ENCODE results near the gene PDE12. TPM values are rescaled to one million over a fixed set of nuclear protein-coding genes. Genes with fewer than 3 reads are reported as not detected.

PDE12 gene
- total RNA-seq, 1 donor from 2014 or later: 11.0 TPM

GRCh38 chr3:57583544-57583943 is 27.5 kb downstream of the PDE12 start:
- peaks cover 3% of the 10 kb centered on the region for H3K36me3 Mint-ChIP-seq (ENCODE audit: low read depth, unreplicated experiment)
- H3K9me3 Mint-ChIP-seq (ENCODE audit: unreplicated experiment): no peaks in the 10 kb centered on the region
- no peaks in the 10 kb centered on the region for H3K27me3 Mint-ChIP-seq (ENCODE audit: unreplicated experiment)
- no peak for TF ChIP-seq CTCF (IDR thresholded peaks at IDR 0.05; ENCODE audit: unreplicated experiment)
- peak overlapping the region; percentile 14 for H3K27ac Mint-ChIP-seq (ENCODE audit: unreplicated experiment)
- peaks cover 3% of the 10 kb centered on the region for H3K4me1 Mint-ChIP-seq (ENCODE audit: unreplicated experiment)
- DNase-seq (ENCODE audit: low spot score): no peak
- no peak overlapping the region for H3K4me3 Mint-ChIP-seq (ENCODE audit: unreplicated experiment)

DNA sequence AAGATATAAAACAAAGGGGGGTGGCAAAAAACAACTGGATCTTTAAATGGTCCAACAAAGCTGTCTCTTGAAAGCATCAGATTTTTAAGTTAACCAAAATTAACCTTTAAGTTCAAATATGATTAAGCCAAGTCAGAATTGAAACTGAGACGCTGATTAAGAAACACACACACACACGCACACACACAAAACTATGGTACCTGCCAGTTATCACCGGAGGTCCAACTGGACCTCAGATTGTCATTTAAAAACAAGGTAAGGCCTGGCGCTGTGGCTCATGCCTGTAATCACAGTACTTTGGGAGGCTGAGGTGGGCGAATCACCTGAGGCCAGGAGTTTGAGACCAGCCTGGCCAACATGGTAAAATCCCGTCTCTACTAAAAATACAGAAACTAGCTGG is 30.7 kb downstream of the PDE12 start:
- Mint-ChIP-seq H3K36me3 (ENCODE audit: low read depth, unreplicated experiment) (peaks cover 3% of the 10 kb centered on the region), H3K9me3 (ENCODE audit: unreplicated experiment) (no peaks in the 10 kb centered on the region), H3K4me3 (ENCODE audit: unreplicated experiment) (no peak overlapping the region), H3K27ac (ENCODE audit: unreplicated experiment) (no peak overlapping the region), H3K27me3 (ENCODE audit: unreplicated experiment) (no peaks in the 10 kb centered on the region), H3K4me1 (ENCODE audit: unreplicated experiment) (peaks cover 3% of the 10 kb centered on the region)
- DNase-seq (ENCODE audit: low spot score): no peak
- no peak for TF ChIP-seq CTCF (IDR thresholded peaks at IDR 0.05; ENCODE audit: unreplicated experiment)

DNA sequence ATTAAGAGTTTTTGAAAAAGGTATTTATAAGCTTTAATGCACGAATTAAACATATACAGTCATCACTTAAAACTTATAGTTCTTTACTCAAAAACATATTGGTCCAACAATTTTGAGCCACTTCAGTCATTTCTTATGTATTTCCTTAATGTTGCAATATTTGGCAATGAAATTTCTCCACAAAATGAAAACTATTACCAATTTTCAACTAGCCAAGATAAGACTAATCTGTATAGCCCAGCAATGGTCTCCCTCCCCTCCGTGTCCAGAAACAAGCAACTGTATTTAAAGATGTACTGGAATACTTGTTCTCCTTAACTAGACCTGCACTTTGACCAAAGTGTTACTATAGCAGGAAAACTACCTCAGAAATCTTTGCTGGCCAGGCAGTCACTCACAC is 31.8 kb downstream of the PDE12 start:
- H3K27me3 Mint-ChIP-seq (ENCODE audit: unreplicated experiment): no peaks in the 10 kb centered on the region
- TF ChIP-seq CTCF (IDR thresholded peaks at IDR 0.05; ENCODE audit: unreplicated experiment): no peak
- peaks cover under 1% of the 10 kb centered on the region for H3K36me3 Mint-ChIP-seq (ENCODE audit: low read depth, unreplicated experiment)
- no peaks in the 10 kb centered on the region for H3K9me3 Mint-ChIP-seq (ENCODE audit: unreplicated experiment)
- H3K4me1 Mint-ChIP-seq (ENCODE audit: unreplicated experiment): peaks cover 3% of the 10 kb centered on the region
- DNase-seq (ENCODE audit: low spot score): no peak
- peak overlapping the region; percentile 28 for H3K4me3 Mint-ChIP-seq (ENCODE audit: unreplicated experiment)
- no peak overlapping the region for H3K27ac Mint-ChIP-seq (ENCODE audit: unreplicated experiment)

- H3K36me3 Mint-ChIP-seq (ENCODE audit: low read depth, unreplicated experiment): no peaks in the 10 kb centered on the region
- H3K9me3 Mint-ChIP-seq (ENCODE audit: unreplicated experiment): no peaks in the 10 kb centered on the region
- no peak for TF ChIP-seq CTCF (IDR thresholded peaks at IDR 0.05; ENCODE audit: unreplicated experiment)
- H3K4me3 Mint-ChIP-seq (ENCODE audit: unreplicated experiment): no peak overlapping the region
- peaks cover 19% of the 10 kb centered on the region for H3K4me1 Mint-ChIP-seq (ENCODE audit: unreplicated experiment)
- H3K27ac Mint-ChIP-seq (ENCODE audit: unreplicated experiment): no peak overlapping the region
- H3K27me3 Mint-ChIP-seq (ENCODE audit: unreplicated experiment): peaks cover 10% of the 10 kb centered on the region
- DNase-seq (ENCODE audit: low spot score): no peak
Observed at GRCh38 chr3:57592306-57592705, 36.2 kb downstream of the PDE12 start.

DNA sequence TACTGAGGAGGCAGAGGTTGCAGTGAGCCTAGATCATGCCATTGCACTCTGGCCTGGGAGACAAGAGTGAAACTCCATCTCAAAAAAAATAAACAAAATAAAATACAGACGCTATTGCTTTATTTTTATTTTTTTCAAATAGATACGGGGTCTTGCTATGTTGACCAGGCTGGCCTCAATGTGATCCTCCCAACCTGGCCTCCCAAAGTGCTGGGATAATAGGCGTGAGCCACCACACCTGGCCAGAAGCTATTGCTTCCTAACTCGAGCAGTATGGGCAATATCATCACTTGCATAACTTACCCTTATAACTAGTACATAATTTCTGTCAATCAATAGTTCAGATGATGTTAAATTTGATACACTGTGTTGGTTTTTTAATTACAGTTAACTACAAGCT is 38.1 kb downstream of the PDE12 start:
- no peak for DNase-seq (ENCODE audit: low spot score)
- peaks cover 28% of the 10 kb centered on the region for H3K4me1 Mint-ChIP-seq (ENCODE audit: unreplicated experiment)
- H3K4me3 Mint-ChIP-seq (ENCODE audit: unreplicated experiment): peak overlapping the region; percentile 75
- peak overlapping the region; percentile 24 for H3K27ac Mint-ChIP-seq (ENCODE audit: unreplicated experiment)
- peaks cover 15% of the 10 kb centered on the region for H3K27me3 Mint-ChIP-seq (ENCODE audit: unreplicated experiment)
- no peak for TF ChIP-seq CTCF (IDR thresholded peaks at IDR 0.05; ENCODE audit: unreplicated experiment)
- H3K36me3 Mint-ChIP-seq (ENCODE audit: low read depth, unreplicated experiment): no peaks in the 10 kb centered on the region
- no peaks in the 10 kb centered on the region for H3K9me3 Mint-ChIP-seq (ENCODE audit: unreplicated experiment)

All from endothelial cell (in vitro differentiated cells).